Adrenal gland (tissue), 12 donors: ENCODE results near the gene ATP6V1G3. TPM values are rescaled to one million over a fixed set of nuclear protein-coding genes. Genes with fewer than 3 reads are reported as not detected.

Source experiments
- DNase-seq, 7 donors: peaks; one replicate each; pipeline ENCODE4 v3.0.0-alpha.2; 2019 to 2020
- H3K27ac ChIP-seq, 5 donors: fragments of 200-600 bp; sonication (generic) in 4 of 5; 1 replicate in 3 of 5; 2 replicates in 2 of 5; pipeline versions ENCODE4 v1.5.1 to v1.8.0; 2016 to 2020; ENCODE audit warnings: mild to moderate bottlenecking in 1 of 5
- H3K27me3 ChIP-seq: fragments of 200-600 bp; 2 replicates; pipeline ENCODE4 v1.8.0; 2021
- H3K36me3 ChIP-seq, 2 donors: fragments of 200-600 bp; replicated peaks in 1 of 2; 1 replicate in 1 of 2; 2 replicates in 1 of 2; pipeline versions ENCODE4 v1.5.1 to v1.8.0; 2018 to 2022
- H3K4me1 ChIP-seq, 2 donors: fragments of 200-600 bp; replicated peaks in 1 of 2; 1 replicate in 1 of 2; 2 replicates in 1 of 2; pipeline versions ENCODE4 v1.5.1 to v1.8.0; 2018 to 2021
- H3K4me3 ChIP-seq, 4 donors: fragments of 200-600 bp; sonication (generic) in 3 of 4; one replicate each; pipeline ENCODE4 v1.5.1; 2016 to 2018
- H3K9me3 ChIP-seq, 3 donors: fragments of 200-600 bp; sonication (generic) in 1 of 3; replicated peaks in 1 of 3; 1 replicate in 2 of 3; 2 replicates in 1 of 3; pipeline versions ENCODE4 v1.5.1 to v1.8.0; 2016 to 2021
- CTCF ChIP-seq, 6 experiments: fragments of 450-650 bp in 4 of 6; fragments of 200-600 bp in 2 of 6; sonication (generic) in 1 of 6; IDR thresholded peaks; 1 replicate in 5 of 6; 2 replicates in 1 of 6; pipeline versions ENCODE4 v1.5.1 to v1.8.0; 2016 to 2021; ENCODE audit warnings: antibody characterized with exemption in 6 of 6, mild to moderate bottlenecking in 2 of 6, moderate library complexity in 1 of 6
- POLR2A ChIP-seq, 2 donors: fragments of 450-650 bp; IDR thresholded peaks; one replicate each; pipeline ENCODE4 v1.6.1; 2017; ENCODE audit warnings: antibody characterized with exemption in 2 of 2, mild to moderate bottlenecking in 2 of 2, moderate library complexity in 1 of 2
- WGBS, 4 donors: extraction: QIAGEN DNeasy Blood & Tissue Kit in 2 of 4; methylation state at CpG; one replicate each; pipeline versions ENCODE4 v1.1.5 to v1.1.7; 2013 to 2017; 5-methylcytosine and 5-hydroxymethylcytosine counted together
- intact Hi-C, 2 donors: fragments of 100-400 bp; cut with DNase I; formaldehyde crosslinking; loops; one replicate each; pipeline versions ENCODE4 v1.14.1 to v1.15.0; 2022 to 2023
- polyA plus RNA-seq, 3 donors: library from polyadenylated mRNA; stranded (reverse); fragments of 200-250 nt in 2 of 3; fragments of 350-450 nt in 1 of 3; fragmentation: Illumina TruSeq in 1 of 3; extraction: RNeasy Lipid Tissue Mini Kit (QIAGEN cat#74804) in 1 of 3; gene quantifications; one replicate each; pipeline ENCODE4 v1.2.3, GENCODE V29; 2013 to 2014
- total RNA-seq, 9 donors: library from RNA; depleted of rRNA in 4 of 9; stranded (reverse); fragments of >200 nt in 4 of 9; fragments of 120-200 nt in 1 of 9; fragmentation: NEBNext Ultra II Directional in 1 of 9; extraction: Animal tissue kit (Norgen Biotek cat#: 25700) in 1 of 9; gene quantifications; one replicate each; pipeline versions ENCODE4 v1.1.0 to v1.2.4, GENCODE V29; 2013 to 2023
- donor health status: healthy with polysubstance abuse.
- donor health status: Bipolar disorder and iron deficiency.
- donor health status: DM: yes; HTN: yes; CAD: no.
- donor health status: DM: no; HTN: no; CAD: no.
- donor health status: DM: no; HTN: no; CAD: no.
- donor health status: DM: yes; HTN: yes; CAD: no.

ATP6V1G3 gene
- total and polyA plus RNA-seq, 12 donors, result not detected

DNA sequence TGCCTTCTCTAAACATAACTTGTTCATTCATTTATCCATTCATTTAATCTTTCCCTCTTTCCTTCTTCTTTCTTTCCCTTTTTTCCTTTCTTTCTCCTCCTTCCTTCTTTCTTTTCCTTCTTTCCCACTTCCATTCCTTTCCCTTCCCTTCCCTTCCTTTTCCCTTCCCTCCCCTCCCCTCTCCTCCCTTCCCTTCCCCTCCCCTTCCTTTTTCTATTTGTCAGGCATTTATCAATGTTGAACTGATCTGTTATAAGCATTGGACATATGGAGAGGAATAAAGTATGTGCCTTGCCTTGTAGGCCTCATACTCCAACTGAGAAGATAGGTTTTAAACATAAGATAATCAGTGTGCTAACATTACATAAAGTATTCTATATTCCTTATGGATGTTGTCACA lies 23.7 kb upstream of the ATP6V1G3 start:
- Histone ChIP-seq H3K4me3 (no peak overlapping the region), H3K9me3 (no peaks in the 10 kb centered on the region), H3K36me3 (no peaks in the 10 kb centered on the region), H3K4me1 (no peaks in the 10 kb centered on the region), H3K27me3 (no peaks in the 10 kb centered on the region), H3K27ac (no peak overlapping the region)
- TF ChIP-seq CTCF (IDR thresholded peaks at IDR 0.05) (no peak), POLR2A (IDR thresholded peaks at IDR 0.05) (no peak)
- no peak for DNase-seq
- intact Hi-C loops, result no loop called here

GRCh38 chr1:198563583-198563982 lies 23.1 kb upstream of the ATP6V1G3 start:
- 37 to 49% (median 41%) methylated on average over 1 of the region's 1 CpG for WGBS, 4 donors
- Histone ChIP-seq H3K9me3 (no peaks in the 10 kb centered on the region), H3K4me3 (no peak overlapping the region), H3K27ac (no peak overlapping the region), H3K36me3 (no peaks in the 10 kb centered on the region), H3K4me1 (no peaks in the 10 kb centered on the region), H3K27me3 (no peaks in the 10 kb centered on the region)
- TF ChIP-seq POLR2A (IDR thresholded peaks at IDR 0.05) (no peak), CTCF (IDR thresholded peaks at IDR 0.05) (no peak)
- intact Hi-C loops, result no loop called here
- DNase-seq, result no peak

DNA sequence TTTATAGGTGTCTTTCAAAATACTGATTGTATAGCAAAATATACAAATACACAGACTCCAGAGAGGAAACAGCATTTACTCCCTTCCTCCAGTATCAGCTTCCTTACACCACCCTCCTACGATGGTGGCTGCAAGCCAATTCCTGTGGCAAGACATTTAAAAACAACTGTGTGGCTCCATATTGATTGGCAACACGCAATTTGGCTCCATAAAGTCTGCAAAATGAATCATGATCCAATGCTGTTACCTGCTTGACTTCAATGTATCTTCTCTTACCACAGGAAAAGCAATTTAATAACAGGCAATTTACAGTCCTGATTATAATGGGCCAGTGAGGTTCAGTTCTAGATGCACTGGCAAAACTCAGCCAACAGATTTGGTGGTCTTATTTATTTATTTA lies 19.7 kb upstream of the ATP6V1G3 start:
- no peaks in the 10 kb centered on the region for H3K36me3 ChIP-seq
- H3K4me1 ChIP-seq, result no peaks in the 10 kb centered on the region
- H3K27ac ChIP-seq, result no peak overlapping the region
- TF ChIP-seq CTCF (IDR thresholded peaks at IDR 0.05) (no peak), POLR2A (IDR thresholded peaks at IDR 0.05) (no peak)
- no peaks in the 10 kb centered on the region for H3K9me3 ChIP-seq
- WGBS, 4 donors, result 6 to 52% (median 50%) methylated on average over 2 of the region's 2 CpGs
- no peak overlapping the region for H3K4me3 ChIP-seq
- no peaks in the 10 kb centered on the region for H3K27me3 ChIP-seq
- no peak for DNase-seq
- intact Hi-C loops, result no loop called here

DNA sequence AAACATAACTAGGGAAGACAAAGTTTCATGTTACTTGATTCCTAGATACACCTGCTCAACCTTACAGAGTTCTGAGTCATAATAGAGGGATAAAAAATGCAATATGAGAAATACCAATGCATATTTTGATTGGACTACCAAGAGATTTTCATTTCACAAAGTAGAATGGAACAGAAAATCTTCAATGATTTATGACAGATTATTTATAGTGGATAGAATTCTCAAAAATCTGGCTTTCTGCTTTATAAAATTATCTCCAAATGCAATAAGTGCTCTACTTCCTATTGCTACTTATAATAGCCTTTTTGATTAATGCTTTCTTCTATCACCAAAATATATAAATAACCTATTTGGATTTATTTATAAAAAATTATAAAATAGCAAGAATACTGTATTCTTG lies 18.9 kb upstream of the ATP6V1G3 start:
- Histone ChIP-seq H3K4me1 (no peaks in the 10 kb centered on the region), H3K4me3 (no peak overlapping the region), H3K27me3 (no peaks in the 10 kb centered on the region), H3K9me3 (no peaks in the 10 kb centered on the region), H3K36me3 (no peaks in the 10 kb centered on the region), H3K27ac (no peak overlapping the region)
- no peak for DNase-seq
- TF ChIP-seq POLR2A (IDR thresholded peaks at IDR 0.05), result no peak
- TF ChIP-seq CTCF (IDR thresholded peaks at IDR 0.05), result no peak
- intact Hi-C loops, result no loop called here
